Activated B cell treated with CpG ODN at 0.5 μM for 24 hours (primary cell): Measurements from ENCODE around the gene TNPO2. TPM values are rescaled to one million over a fixed set of nuclear protein-coding genes. Genes with fewer than 3 reads are reported as not detected.

Experiments
- ATAC-seq: fragments of 200-7000 bp; cut with Tn5 transposase; one replicate; pipeline ENCODE4 v1.10.0; 2021; ENCODE audit warnings: low read depth, mild to moderate bottlenecking, moderate library complexity
- CTCF ChIA-PET: fragments of 350-600 bp; sonication (Branson Sonifier 250); formaldehyde crosslinking; loops from one replicate; lab custom pipeline; 2021; ENCODE audit warnings: antibody characterized with exemption; lab: Charles Lee
- POLR2A ChIA-PET: fragments of 350-600 bp; sonication (Branson Sonifier 250); formaldehyde crosslinking; loops from one replicate; lab custom pipeline; 2021; ENCODE audit warnings: antibody characterized with exemption; lab: Charles Lee
- DNase-seq: peaks from one replicate; pipeline ENCODE4 v3.0.0; 2022
- H3K27ac Mint-ChIP-seq: one replicate; pipeline ENCODE4 v1.8.0; 2020; ENCODE audit warnings: mixed read lengths
- H3K27me3 Mint-ChIP-seq: one replicate; pipeline ENCODE4 v1.8.0; 2021; ENCODE audit warnings: mixed read lengths
- H3K36me3 Mint-ChIP-seq: one replicate; pipeline ENCODE4 v1.8.0; 2021; ENCODE audit warnings: low read depth, mixed read lengths
- H3K4me1 Mint-ChIP-seq: one replicate; pipeline ENCODE4 v1.8.0; 2021; ENCODE audit warnings: mixed read lengths
- H3K4me3 Mint-ChIP-seq: one replicate; pipeline ENCODE4 v1.8.0; 2020; ENCODE audit warnings: mild to moderate bottlenecking, mixed read lengths
- H3K9me3 Mint-ChIP-seq: one replicate; pipeline ENCODE4 v1.8.0; 2020; ENCODE audit warnings: mixed read lengths
- CTCF ChIP-seq: fragments of 200-600 bp; IDR thresholded peaks from one replicate; pipeline ENCODE4 v1.8.0; 2022; ENCODE audit warnings: antibody characterized with exemption, mild to moderate bottlenecking
- intact Hi-C: fragments of 100-400 bp; cut with micrococcal nuclease; formaldehyde crosslinking; loops from one replicate; pipeline ENCODE4 v1.15.1; 2024
- total RNA-seq: library from RNA; stranded (reverse); gene quantifications from 2 replicates; pipeline ENCODE4 v1.2.3, GENCODE V29; 2022

Gene TNPO2
- total RNA-seq, 1 donor from 2014 or later, result 91.5 TPM

DNA sequence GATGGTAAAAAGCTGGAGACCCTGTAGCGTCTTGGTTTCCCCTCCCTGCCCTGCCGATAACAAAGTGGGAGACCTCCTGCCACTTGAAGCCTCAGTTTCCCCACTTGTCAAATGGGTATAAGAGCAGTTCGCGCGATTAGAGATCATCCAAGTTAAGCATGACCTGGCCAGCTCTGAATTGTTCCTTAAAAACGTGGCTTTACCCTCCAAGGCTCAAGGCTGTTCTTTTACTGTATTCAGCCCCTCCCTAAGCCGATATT lies 421 bp downstream of the TNPO2 start:
- H3K36me3 Mint-ChIP-seq, result peaks cover 41% of the 10 kb centered on the region
- no peaks in the 10 kb centered on the region for H3K27me3 Mint-ChIP-seq
- POLR2A ChIA-PET, result interaction anchor here (0.6 to 7.0 kb wide), 16 partner anchors 8 to 210 kb away, joined by 3 to 121 read pairs (median 6); partner anchors contain the start of genes DHPS, DNASE2, FARSA and FBXW9
- CTCF ChIA-PET, result interaction anchor here (0.5 to 3.6 kb wide), 4 partner anchors 10 to 159 kb away, joined by 3 to 14 read pairs (median 7); partner anchors contain the start of gene TRIR
- H3K4me1 Mint-ChIP-seq, result peaks cover 43% of the 10 kb centered on the region
- peak overlapping the region; percentile 90 for H3K27ac Mint-ChIP-seq
- intact Hi-C loops, result loop anchor here (5.0 kb wide), 4 partner anchors 41 to 214 kb away; partner anchors contain the start of genes CALR, DHPS, MAN2B1 and WDR83
- peak; percentile 4 for ATAC-seq
- DNase-seq, result no peak
- no peaks in the 10 kb centered on the region for H3K9me3 Mint-ChIP-seq
- TF ChIP-seq CTCF, result no peak
- H3K4me3 Mint-ChIP-seq, result peak overlapping the region; percentile 92

- POLR2A ChIA-PET, result interaction anchor here (0.6 to 7.0 kb wide), 17 partner anchors 8 to 211 kb away, joined by 3 to 121 read pairs (median 6); partner anchors contain the start of genes DHPS, DNASE2, FARSA and FBXW9
- H3K4me3 Mint-ChIP-seq, result peak overlapping the region; percentile 92
- peak overlapping the region; percentile 90 for H3K27ac Mint-ChIP-seq
- CTCF ChIA-PET, result interaction anchor here (0.5 to 3.6 kb wide), 6 partner anchors 11 to 159 kb away, joined by 3 to 14 read pairs (median 4); partner anchors contain the start of genes GET3 and TRIR
- peak; percentile 75 for DNase-seq
- peaks cover 37% of the 10 kb centered on the region for H3K36me3 Mint-ChIP-seq
- no peaks in the 10 kb centered on the region for H3K9me3 Mint-ChIP-seq
- peak; percentile 84 for ATAC-seq
- intact Hi-C loops, result loop anchor here (1.0 to 5.0 kb wide), 6 partner anchors 12 to 215 kb away; partner anchors contain the start of genes CALR, DHPS, FBXW9 and MAN2B1
- TF ChIP-seq CTCF, result no peak
- H3K27me3 Mint-ChIP-seq, result no peaks in the 10 kb centered on the region
- peaks cover 43% of the 10 kb centered on the region for H3K4me1 Mint-ChIP-seq
These were observed 959 bp downstream of the TNPO2 start for GRCh38 chr19:12722566-12723380.

- CTCF ChIA-PET, result interaction anchor here (1.1 to 3.6 kb wide), 6 partner anchors 12 to 74 kb away, joined by 3 to 14 read pairs (median 4); partner anchors contain the start of genes GET3 and TRIR
- intact Hi-C loops, result loop anchor here (1.0 to 5.0 kb wide), 6 partner anchors 12 to 215 kb away; partner anchors contain the start of genes CALR, DHPS, FBXW9 and MAN2B1
- DNase-seq (peak; percentile 40), ATAC-seq (peak; percentile 38)
- Mint-ChIP-seq H3K4me3 (peak overlapping the region; percentile 92), H3K27me3 (no peaks in the 10 kb centered on the region), H3K9me3 (no peaks in the 10 kb centered on the region), H3K27ac (peak overlapping the region; percentile 74), H3K36me3 (peaks cover 35% of the 10 kb centered on the region), H3K4me1 (peaks cover 43% of the 10 kb centered on the region)
- TF ChIP-seq CTCF, result no peak
- POLR2A ChIA-PET, result interaction anchor here (0.6 to 7.0 kb wide), 12 partner anchors 9 to 159 kb away, joined by 3 to 121 read pairs (median 4); partner anchors contain the start of genes DHPS, DNASE2, FBXW9 and GET3
These were observed 1.8 kb downstream of the TNPO2 start for GRCh38 chr19:12721656-12722565.

DNA sequence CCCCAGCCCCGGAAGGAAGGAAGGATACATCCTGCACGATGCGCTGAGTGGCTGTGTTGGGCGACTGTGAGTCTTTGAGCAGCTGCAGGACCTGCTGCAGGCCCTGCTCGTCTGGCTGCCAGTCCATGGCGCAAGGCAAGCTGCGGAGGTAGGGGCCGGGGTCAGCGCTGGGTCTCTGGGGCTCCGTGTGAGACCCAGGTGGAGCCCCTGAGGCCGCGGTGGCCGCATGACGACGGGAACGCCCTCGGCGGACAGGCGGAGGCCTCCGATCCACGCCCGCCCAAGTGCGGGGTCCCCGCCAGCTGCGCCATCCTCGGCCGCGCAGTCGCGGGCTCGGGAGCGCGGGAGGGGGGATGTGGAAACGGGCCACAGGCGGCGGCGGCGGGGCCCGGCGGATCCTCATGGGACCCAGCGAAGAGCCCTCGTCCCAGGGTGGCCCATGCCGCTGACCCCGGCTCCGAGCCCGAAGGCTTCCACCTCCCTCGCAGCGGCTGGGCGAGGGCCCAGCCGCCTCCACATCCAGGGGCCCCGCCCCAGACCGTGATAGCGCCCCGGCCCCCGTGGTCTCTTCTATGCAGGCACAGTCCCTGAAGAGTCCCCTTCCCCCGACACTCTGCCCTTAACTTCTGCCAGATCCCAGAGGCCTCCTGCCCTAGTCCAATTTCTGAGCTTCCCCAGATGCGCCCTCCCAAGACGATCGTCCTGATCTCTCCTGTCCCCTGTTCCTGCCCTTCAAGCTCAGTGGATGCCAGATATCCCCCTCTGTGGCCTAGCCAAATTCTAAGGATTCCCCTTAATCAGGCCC lies 2.7 kb downstream of the TNPO2 start:
- ATAC-seq (no peak), DNase-seq (no peak)
- ChIA-PET CTCF (interaction anchor here (1.1 to 3.6 kb wide), 3 partner anchors 13 to 75 kb away, joined by 3 to 14 read pairs (median 8); partner anchors contain the start of gene TRIR), POLR2A (interaction anchor here (0.6 to 7.0 kb wide), 4 partner anchors 15 to 72 kb away, joined by 3 to 121 read pairs (median 4); partner anchors contain the start of genes FBXW9, GET3, MAN2B1 and TRIR)
- peak overlapping the region; percentile 89 for H3K4me3 Mint-ChIP-seq
- peaks cover 38% of the 10 kb centered on the region for H3K36me3 Mint-ChIP-seq
- H3K27ac Mint-ChIP-seq, result peak overlapping the region; percentile 74
- no peaks in the 10 kb centered on the region for H3K9me3 Mint-ChIP-seq
- TF ChIP-seq CTCF, result no peak
- intact Hi-C loops, result loop anchor here (5.0 kb wide), 4 partner anchors 39 to 216 kb away; partner anchors contain the start of genes CALR, DHPS, MAN2B1 and WDR83
- peaks cover 44% of the 10 kb centered on the region for H3K4me1 Mint-ChIP-seq
- no peaks in the 10 kb centered on the region for H3K27me3 Mint-ChIP-seq
